Adrenal gland (tissue), 5 donors: ENCODE measurements around the gene LPGAT1.

Experiments used
- CTCF ChIP-seq, 6 experiments: fragments of 450-650 bp in 4 of 6; fragments of 200-600 bp in 2 of 6; sonication (generic) in 1 of 6; IDR thresholded peaks; 1 replicate in 5 of 6; 2 replicates in 1 of 6; pipeline versions ENCODE4 v1.5.1 to v1.8.0; 2016 to 2021; ENCODE audit warnings: antibody characterized with exemption in 6 of 6, mild to moderate bottlenecking in 2 of 6, moderate library complexity in 1 of 6
- POLR2A ChIP-seq, 2 donors: fragments of 450-650 bp; IDR thresholded peaks; one replicate each; pipeline ENCODE4 v1.6.1; 2017; ENCODE audit warnings: antibody characterized with exemption in 2 of 2, mild to moderate bottlenecking in 2 of 2, moderate library complexity in 1 of 2
- donor health status: DM: no; HTN: no; CAD: no.

- TF ChIP-seq CTCF (IDR thresholded peaks at IDR 0.05) (no peak), POLR2A (IDR thresholded peaks at IDR 0.05) (no peak)
Measured at GRCh38 chr1:211699059-211699458, 131.5 kb downstream of the LPGAT1 start.
